Mesenchymal stem cell (in vitro differentiated cells and primary cell): ENCODE measurements around the gene NECAB3.

Experiments
- DNase-seq: peaks from one replicate; pipeline ENCODE4 v3.0.0-alpha.2; 2013
- H2AFZ ChIP-seq: one replicate; pipeline ENCODE4 v1.6.1; 2013; ENCODE audit warnings: low read depth, mild to moderate bottlenecking, control low read depth, inconsistent platforms, low read length, moderate library complexity
- H2AK5ac ChIP-seq: 2 replicates; pipeline ENCODE4 v1.6.1; 2013; ENCODE audit warnings: low read length, moderate library complexity, mild to moderate bottlenecking, inconsistent platforms; ENCODE audit not compliant: severe bottlenecking
- H2BK120ac ChIP-seq: one replicate; pipeline ENCODE4 v1.6.1; 2013; ENCODE audit warnings: low read depth, mild to moderate bottlenecking, inconsistent platforms, low read length, moderate library complexity
- H2BK12ac ChIP-seq, 2 experiments: one replicate each; pipeline ENCODE4 v1.6.1; 2013; ENCODE audit warnings: inconsistent platforms in 2 of 2, low read length in 2 of 2, mild to moderate bottlenecking in 2 of 2, moderate library complexity in 2 of 2, control low read depth in 1 of 2
- H2BK15ac ChIP-seq: one replicate; pipeline ENCODE4 v1.6.1; 2013; ENCODE audit warnings: mild to moderate bottlenecking, low read depth, inconsistent platforms; ENCODE audit not compliant: poor library complexity, severe bottlenecking
- H2BK5ac ChIP-seq: 2 replicates; pipeline ENCODE4 v1.6.1; 2013; ENCODE audit warnings: low read depth, mild to moderate bottlenecking, low read length, control low read depth, inconsistent platforms; ENCODE audit not compliant: poor library complexity, severe bottlenecking
- H3K14ac ChIP-seq, 2 experiments: one replicate each; pipeline ENCODE4 v1.6.1; 2013; ENCODE audit warnings: inconsistent platforms in 2 of 2, low read length in 2 of 2, control low read depth in 1 of 2, mild to moderate bottlenecking in 1 of 2, moderate library complexity in 1 of 2
- H3K18ac ChIP-seq, 2 experiments: one replicate each; pipeline ENCODE4 v1.6.1; 2013; ENCODE audit warnings: inconsistent platforms in 2 of 2, low read length in 2 of 2, control low read depth in 1 of 2, low read depth in 1 of 2, mild to moderate bottlenecking in 1 of 2
- H3K23ac ChIP-seq, 2 experiments: one replicate each; pipeline ENCODE4 v1.6.1; 2013; ENCODE audit warnings: inconsistent platforms in 2 of 2, low read length in 2 of 2, mild to moderate bottlenecking in 2 of 2, moderate library complexity in 2 of 2, control low read depth in 1 of 2
- H3K27ac ChIP-seq: 2 replicates; pipeline ENCODE4 v1.5.1; 2013; ENCODE audit warnings: mild to moderate bottlenecking, moderate library complexity, low read length, control low read depth, inconsistent platforms; ENCODE audit not compliant: poor library complexity, severe bottlenecking
- H3K27me3 ChIP-seq, 2 experiments: 2 replicates each; pipeline versions ENCODE4 v1.6.1 to v1.7.0; 2013; ENCODE audit warnings: low read length in 2 of 2, mild to moderate bottlenecking in 2 of 2, moderate library complexity in 2 of 2, control low read depth in 1 of 2, inconsistent platforms in 1 of 2; ENCODE audit not compliant: control insufficient read depth in 1 of 2, insufficient read depth in 1 of 2
- H3K36me3 ChIP-seq, 2 experiments: 2 replicates each; pipeline versions ENCODE4 v1.6.1 to v1.7.0; 2013; ENCODE audit warnings: low read length in 2 of 2, control low read depth in 1 of 2, inconsistent platforms in 1 of 2, low read depth in 1 of 2, mild to moderate bottlenecking in 1 of 2; ENCODE audit not compliant: insufficient read depth in 2 of 2, control insufficient read depth in 1 of 2
- H3K4ac ChIP-seq, 2 experiments: one replicate each; pipeline ENCODE4 v1.6.1; 2013; ENCODE audit warnings: inconsistent platforms in 2 of 2, low read length in 2 of 2, mild to moderate bottlenecking in 2 of 2, moderate library complexity in 2 of 2, control low read depth in 1 of 2, low read depth in 1 of 2
- H3K4me1 ChIP-seq: 2 replicates; pipeline ENCODE4 v1.6.1; 2013; ENCODE audit warnings: low read depth, low read length, control low read depth; ENCODE audit not compliant: control insufficient read depth, insufficient read depth
- H3K4me2 ChIP-seq: 2 replicates; pipeline ENCODE4 v1.6.1; 2013; ENCODE audit warnings: low read length, mild to moderate bottlenecking, inconsistent platforms; ENCODE audit not compliant: poor library complexity, severe bottlenecking
- H3K4me3 ChIP-seq, 2 experiments: 2 replicates each; pipeline versions ENCODE4 v1.5.1 to v1.7.0; 2013; ENCODE audit warnings: low read length in 2 of 2, mild to moderate bottlenecking in 2 of 2, control low read depth in 1 of 2, low read depth in 1 of 2; ENCODE audit not compliant: insufficient read depth in 1 of 2
- H3K79me1 ChIP-seq: replicated peaks from 2 replicates; pipeline ENCODE4 v1.6.1; 2013; ENCODE audit warnings: mild to moderate bottlenecking, control low read depth, low read length, inconsistent platforms; ENCODE audit not compliant: poor library complexity, severe bottlenecking
- H3K9ac ChIP-seq: 2 replicates; pipeline ENCODE4 v1.7.0; 2013; ENCODE audit warnings: mild to moderate bottlenecking, low read length, moderate library complexity
- H3K9me3 ChIP-seq: 2 replicates; pipeline ENCODE4 v1.7.0; 2013; ENCODE audit warnings: mild to moderate bottlenecking, low read length; ENCODE audit not compliant: control insufficient read depth
- H4K8ac ChIP-seq: one replicate; pipeline ENCODE4 v1.6.1; 2013; ENCODE audit warnings: inconsistent platforms, mild to moderate bottlenecking, low read length, moderate library complexity
- H4K91ac ChIP-seq: one replicate; pipeline ENCODE4 v1.6.1; 2013; ENCODE audit warnings: mild to moderate bottlenecking, low read length, inconsistent platforms
- WGBS: methylation state at CpG from one replicate; pipeline ENCODE4 v1.1.7; 2013; ENCODE audit warnings: mixed read lengths; 5-methylcytosine and 5-hydroxymethylcytosine counted together

NECAB3 gene

GRCh38 chr20:33629979-33630378 is 44.2 kb downstream of the NECAB3 start:
- 100% methylated on average over 5 of the region's 5 CpGs for WGBS

GRCh38 chr20:33629533-33629932 is 44.7 kb downstream of the NECAB3 start:
- Histone ChIP-seq H2AK5ac (no peak overlapping the region), H3K4me3 (no peak overlapping the region), H3K23ac (no peak overlapping the region), H3K18ac (no peak overlapping the region), H3K9me3 (no peaks in the 10 kb centered on the region), H3K4me2 (no peak overlapping the region), H3K79me1 (no peaks in the 10 kb centered on the region), H2AFZ (no peak overlapping the region), H2BK5ac (no peak overlapping the region), H2BK12ac (no peak overlapping the region), H4K8ac (no peak overlapping the region), H2BK15ac (no peak overlapping the region), H3K14ac (no peak overlapping the region), H3K27ac (no peak overlapping the region), H4K91ac (no peak overlapping the region), H3K4me1 (no peaks in the 10 kb centered on the region), H3K27me3 (no peaks in the 10 kb centered on the region), H2BK120ac (no peak overlapping the region), H3K36me3 (peaks cover 43 to 81% of the 10 kb centered on the region in 2 experiments), H3K9ac (no peak overlapping the region), H3K4ac (no peak overlapping the region)
- no peak for DNase-seq
- 96% methylated on average over 10 of the region's 10 CpGs for WGBS

More at GRCh38 chr20:33629979-33630378, 44.2 kb downstream of the NECAB3 start:
- Histone ChIP-seq H3K9me3 (no peaks in the 10 kb centered on the region), H3K23ac (no peak overlapping the region), H4K91ac (no peak overlapping the region), H2BK5ac (no peak overlapping the region), H3K18ac (no peak overlapping the region), H2BK15ac (peak overlapping the region; percentile 33), H2AK5ac (no peak overlapping the region), H3K9ac (no peak overlapping the region), H3K4ac (no peak overlapping the region), H3K79me1 (no peaks in the 10 kb centered on the region), H3K27me3 (no peaks in the 10 kb centered on the region), H3K27ac (no peak overlapping the region), H3K36me3 (peaks cover 40 to 80% of the 10 kb centered on the region in 2 experiments), H3K4me2 (no peak overlapping the region), H2AFZ (no peak overlapping the region), H3K14ac (no peak overlapping the region), H2BK120ac (no peak overlapping the region), H4K8ac (no peak overlapping the region), H3K4me3 (no peak overlapping the region), H2BK12ac (no peak overlapping the region), H3K4me1 (no peaks in the 10 kb centered on the region)
- DNase-seq: no peak

GRCh38 chr20:33627577-33628216 is 46.5 kb downstream of the NECAB3 start:
- H4K91ac ChIP-seq: no peak overlapping the region
- H3K14ac ChIP-seq: no peak overlapping the region
- H2BK12ac ChIP-seq: no peak overlapping the region
- no peak for DNase-seq
- H3K9ac ChIP-seq: no peak overlapping the region
- no peak overlapping the region for H2BK5ac ChIP-seq
- no peak overlapping the region for H3K4ac ChIP-seq
- H3K4me1 ChIP-seq: peaks cover 2% of the 10 kb centered on the region
- no peak overlapping the region for H2BK15ac ChIP-seq
- no peak overlapping the region for H3K4me3 ChIP-seq
- H3K36me3 ChIP-seq: peaks cover 46 to 85% of the 10 kb centered on the region in 2 experiments
- H3K79me1 ChIP-seq: peaks cover 1% of the 10 kb centered on the region
- no peaks in the 10 kb centered on the region for H3K9me3 ChIP-seq
- no peak overlapping the region for H2BK120ac ChIP-seq
- no peak overlapping the region for H3K23ac ChIP-seq
- 97% methylated on average over 2 of the region's 4 CpGs for WGBS
- H3K18ac ChIP-seq: no peak overlapping the region
- no peak overlapping the region for H2AK5ac ChIP-seq
- no peak overlapping the region for H3K27ac ChIP-seq
- H4K8ac ChIP-seq: no peak overlapping the region
- H3K4me2 ChIP-seq: no peak overlapping the region
- H3K27me3 ChIP-seq: no peaks in the 10 kb centered on the region
- H2AFZ ChIP-seq: no peak overlapping the region

GRCh38 chr20:33626190-33626589 is 48.0 kb downstream of the NECAB3 start:
- no peak overlapping the region for H3K4me2 ChIP-seq
- no peak for DNase-seq
- H3K27me3 ChIP-seq: no peaks in the 10 kb centered on the region
- H2AK5ac ChIP-seq: no peak overlapping the region
- H3K79me1 ChIP-seq: peaks cover 1% of the 10 kb centered on the region
- H2BK15ac ChIP-seq: no peak overlapping the region
- no peaks in the 10 kb centered on the region for H3K9me3 ChIP-seq
- H2BK5ac ChIP-seq: no peak overlapping the region
- H3K9ac ChIP-seq: no peak overlapping the region
- no peak overlapping the region for H3K18ac ChIP-seq
- 97% methylated on average over 4 of the region's 4 CpGs for WGBS
- no peak overlapping the region for H2BK120ac ChIP-seq
- no peak overlapping the region for H3K14ac ChIP-seq
- no peak overlapping the region for H3K4ac ChIP-seq
- no peak overlapping the region for H3K27ac ChIP-seq
- H4K8ac ChIP-seq: no peak overlapping the region
- no peak overlapping the region for H2BK12ac ChIP-seq
- H4K91ac ChIP-seq: no peak overlapping the region
- no peak overlapping the region for H3K4me3 ChIP-seq
- H3K36me3 ChIP-seq: peaks cover 41 to 75% of the 10 kb centered on the region in 2 experiments
- no peak overlapping the region for H3K23ac ChIP-seq
- no peak overlapping the region for H2AFZ ChIP-seq
- peaks cover 2% of the 10 kb centered on the region for H3K4me1 ChIP-seq
